Endothelial cell of umbilical vein (primary cell): Measurements from ENCODE around the gene SSBP3. TPM values are rescaled to one million over a fixed set of nuclear protein-coding genes. Genes with fewer than 3 reads are reported as not detected.

ENCODE experiments used
- BruUV-seq: library from RNA; stranded (reverse); fragments of 400-500 nt; replicated peaks from 2 replicates; lab custom pipeline; 2021; lab: Mats Ljungman, UMichigan
- CTCF ChIA-PET: fragments of 300-600, 350-600 bp; sonication (Branson Sonifier 250); formaldehyde crosslinking; loops from one replicate; lab custom pipeline; 2021; ENCODE audit warnings: antibody characterized with exemption, inconsistent platforms; lab: Charles Lee
- POLR2A ChIA-PET: fragments of 300-600, 350-600 bp; sonication (Branson Sonifier 250); formaldehyde crosslinking; loops from one replicate; lab custom pipeline; 2021; ENCODE audit warnings: antibody characterized with exemption, inconsistent platforms; lab: Charles Lee
- DNase-seq: peaks from one replicate; pipeline ENCODE4 v3.0.0-alpha.2; 2011; ENCODE audit warnings: low read depth, low spot score
- FAIRE-seq: peaks from 2 replicates; lab custom pipeline; 2011; peaks lifted over from hg19 to GRCh38; lab: Jason Lieb, UNC
- H2AFZ ChIP-seq: 2 replicates; pipeline ENCODE4 v1.6.0; 2012; ENCODE audit warnings: low read depth, low read length, control low read depth, inconsistent platforms
- H3K27ac ChIP-seq: 2 replicates; pipeline ENCODE4 v1.5.1; 2011; ENCODE audit warnings: low read depth, mild to moderate bottlenecking, control low read depth, low read length, moderate library complexity; ENCODE audit not compliant: insufficient read depth
- H3K27me3 ChIP-seq, 2 experiments: 2 replicates each; pipeline versions ENCODE4 v1.6.0 to v1.6.1; 2011; ENCODE audit warnings: low read length in 2 of 2, mixed read lengths in 1 of 2; ENCODE audit not compliant: control insufficient read depth in 2 of 2, insufficient read depth in 2 of 2
- H3K36me3 ChIP-seq, 2 experiments: 2 replicates in 1 of 2; 3 replicates in 1 of 2; pipeline ENCODE4 v1.5.1; 2011; ENCODE audit warnings: low read length in 2 of 2, mild to moderate bottlenecking in 1 of 2, moderate library complexity in 1 of 2; ENCODE audit not compliant: control insufficient read depth in 2 of 2, insufficient read depth in 2 of 2; ENCODE audit errors: extremely low read depth in 1 of 2
- H3K4me1 ChIP-seq: 3 replicates; pipeline ENCODE4 v1.5.1; 2011; ENCODE audit warnings: mild to moderate bottlenecking, low read length; ENCODE audit not compliant: control insufficient read depth, insufficient read depth; ENCODE audit errors: extremely low read depth
- H3K4me2 ChIP-seq: 2 replicates; pipeline ENCODE4 v1.6.1; 2011; ENCODE audit warnings: low read length, control low read depth, mixed read lengths; ENCODE audit not compliant: insufficient read depth
- H3K4me3 ChIP-seq, 3 experiments: fragments of 200-600 bp in 1 of 3; sonication (generic), shearing (Covaris generic) in 1 of 3; replicated peaks in 1 of 3; 2 replicates each; pipeline ENCODE4 v1.5.1; 2011 to 2016; ENCODE audit warnings: control low read depth in 3 of 3, low read length in 3 of 3, mild to moderate bottlenecking in 2 of 3, inconsistent platforms in 1 of 3, low read depth in 1 of 3, moderate library complexity in 1 of 3; ENCODE audit not compliant: insufficient read depth in 1 of 3
- H3K79me2 ChIP-seq: 2 replicates; pipeline ENCODE4 v1.6.0; 2012; ENCODE audit warnings: low read length, inconsistent platforms; ENCODE audit not compliant: control insufficient read depth, insufficient read depth
- H3K9ac ChIP-seq: replicated peaks from 2 replicates; pipeline ENCODE3; 2011; ENCODE audit warnings: low read length, control low read depth; ENCODE audit not compliant: insufficient read depth; ENCODE audit errors: extremely low read depth
- H3K9me1 ChIP-seq: replicated peaks from 3 replicates; pipeline ENCODE4 v1.6.0; 2011; ENCODE audit warnings: mild to moderate bottlenecking, low read length; ENCODE audit not compliant: control insufficient read depth, insufficient read depth; ENCODE audit errors: extremely low read depth
- H3K9me3 ChIP-seq: replicated peaks from 2 replicates; pipeline ENCODE4 v1.5.1; 2012; ENCODE audit warnings: low read length, inconsistent platforms; ENCODE audit not compliant: control insufficient read depth, insufficient read depth
- H4K20me1 ChIP-seq: replicated peaks from 2 replicates; pipeline ENCODE3; 2011; ENCODE audit warnings: mild to moderate bottlenecking, low read length; ENCODE audit not compliant: control insufficient read depth, insufficient read depth; ENCODE audit errors: extremely low read depth
- CTCF ChIP-seq, 2 donors: IDR thresholded peaks; 1 replicate in 1 of 2; 2 replicates in 1 of 2; pipeline ENCODE4 v1.5.1; 2011; ENCODE audit warnings: low read length in 2 of 2, mild to moderate bottlenecking in 2 of 2, moderate library complexity in 2 of 2, control low read depth in 1 of 2, inconsistent platforms in 1 of 2, low read depth in 1 of 2; ENCODE audit not compliant: insufficient read depth in 1 of 2; ENCODE audit errors: extremely low read depth in 1 of 2
- EZH2 ChIP-seq: IDR thresholded peaks from 2 replicates; pipeline ENCODE4 v1.6.1; 2012; ENCODE audit warnings: borderline replicate concordance, low read depth, mild to moderate bottlenecking, moderate library complexity, low read length, inconsistent platforms; ENCODE audit not compliant: severe bottlenecking
- FOS ChIP-seq: IDR thresholded peaks from 2 replicates; pipeline ENCODE4 v1.6.1; 2011; ENCODE audit warnings: mild to moderate bottlenecking, low read length, moderate library complexity, borderline replicate concordance; ENCODE audit not compliant: insufficient read depth
- GATA2 ChIP-seq: IDR thresholded peaks from 2 replicates; pipeline ENCODE4 v1.7.0; 2011; ENCODE audit warnings: low read depth, mild to moderate bottlenecking, moderate library complexity, mixed read lengths, low read length; ENCODE audit not compliant: insufficient read length, insufficient read depth
- JUN ChIP-seq: IDR thresholded peaks from 2 replicates; pipeline ENCODE4 v1.6.1; 2011; ENCODE audit warnings: borderline replicate concordance, low read depth; ENCODE audit not compliant: insufficient read length, insufficient read depth
- MAX ChIP-seq: IDR thresholded peaks from 2 replicates; pipeline ENCODE4 v1.6.1; 2011; ENCODE audit not compliant: insufficient read depth, insufficient read length
- MYC ChIP-seq: IDR thresholded peaks from one replicate; pipeline ENCODE4 v1.6.1; 2011; ENCODE audit warnings: mild to moderate bottlenecking, low read depth, low read length
- POLR2A ChIP-seq: IDR thresholded peaks from 2 replicates; pipeline ENCODE4 v1.6.1; 2012; ENCODE audit warnings: low read depth, mild to moderate bottlenecking, control low read depth, low read length
- POLR2AphosphoS5 ChIP-seq: IDR thresholded peaks from 2 replicates; pipeline ENCODE4 v1.6.1; 2012; ENCODE audit warnings: low read depth, mild to moderate bottlenecking, control low read depth, low read length, moderate library complexity; ENCODE audit not compliant: insufficient read depth
- dilution Hi-C: fragments of 300-500 bp; cut with MboI; formaldehyde crosslinking; loops from one replicate; pipeline ENCODE4 v1.15.0; 2019; ENCODE audit warnings: low sequenced_read_pairs; ENCODE audit not compliant: extremely low pct_ligation_motif_present
- intact Hi-C: fragments of 100-400 bp; cut with micrococcal nuclease; formaldehyde crosslinking; loops from one replicate; pipeline ENCODE4 v1.10.0; 2022
- polyA plus RNA-seq, 4 experiments: library from polyadenylated mRNA; depleted of rRNA in 3 of 4; stranded (reverse) in 3 of 4; unstranded in 1 of 4; fragments of >200 nt; gene quantifications; 2 replicates each; pipeline versions ENCODE4 v1.2.1 to v1.2.3, GENCODE V29; 2011 to 2012; ENCODE audit warnings: missing spikeins in 1 of 4
- total RNA-seq: library from RNA; stranded (reverse); gene quantifications from 2 replicates; pipeline ENCODE4 v1.2.3, GENCODE V29; 2021

The SSBP3 gene
- total and polyA plus RNA-seq, 2 donors (not counting 3 experiments of a cell fraction or from before 2014, with no cell fraction given), result 44.9 to 59.4 TPM

- FAIRE-seq (no peak), DNase-seq (no peak)
- intact Hi-C loops (loop anchor here (10.0 kb wide), 1 partner anchor 426 kb away; the partner anchor contains the start of gene PARS2), dilution Hi-C loops (no loop called here)
- Histone ChIP-seq H3K36me3 (peaks cover 0 to 2% of the 10 kb centered on the region in 2 experiments), H3K27ac (no peak overlapping the region), H3K4me2 (no peak overlapping the region), H3K9me3 (no peaks in the 10 kb centered on the region), H4K20me1 (no peaks in the 10 kb centered on the region), H3K4me3 (no peak overlapping the region), H2AFZ (no peak overlapping the region), H3K4me1 (peaks cover 31% of the 10 kb centered on the region), H3K79me2 (peaks cover 41% of the 10 kb centered on the region), H3K9ac (no peak overlapping the region), H3K9me1 (no peaks in the 10 kb centered on the region), H3K27me3 (no peaks in the 10 kb centered on the region)
- POLR2A ChIA-PET, result no interaction called here
- BruUV-seq, result no TSS peak
- TF ChIP-seq EZH2 (no peak), MAX (no peak), POLR2AphosphoS5 (no peak)
- CTCF ChIA-PET, result no interaction called here
Observed at GRCh38 chr1:54339126-54339525, 67.1 kb downstream of the SSBP3 start.

- no peak overlapping the region for H3K4me3 ChIP-seq
- H3K27ac ChIP-seq, result no peak overlapping the region
- no peak overlapping the region for H3K9ac ChIP-seq
- intact Hi-C loops (loop anchor here (10.0 kb wide), 1 partner anchor 426 kb away; the partner anchor contains the start of gene PARS2), dilution Hi-C loops (no loop called here)
- H3K9me1 ChIP-seq, result no peaks in the 10 kb centered on the region
- H3K9me3 ChIP-seq, result no peaks in the 10 kb centered on the region
- ChIA-PET POLR2A (no interaction called here), CTCF (interaction anchor here (0.7 to 1.2 kb wide), 2 partner anchors 12 to 104 kb away, joined by 3 read pairs; no protein-coding TSS in a partner anchor)
- peaks cover 40% of the 10 kb centered on the region for H3K79me2 ChIP-seq
- H2AFZ ChIP-seq, result no peak overlapping the region
- no peaks in the 10 kb centered on the region for H3K27me3 ChIP-seq
- no peaks in the 10 kb centered on the region for H3K36me3 ChIP-seq
- BruUV-seq, result no TSS peak
- H3K4me1 ChIP-seq, result peaks cover 31% of the 10 kb centered on the region
- no peak overlapping the region for H3K4me2 ChIP-seq
- no peaks in the 10 kb centered on the region for H4K20me1 ChIP-seq
- TF ChIP-seq MYC, result no peak
- TF ChIP-seq JUN, result no peak
- TF ChIP-seq POLR2A, result no peak
- TF ChIP-seq MAX, result no peak
- TF ChIP-seq POLR2AphosphoS5, result no peak
- no peak for TF ChIP-seq EZH2
- no peak for TF ChIP-seq CTCF (IDR thresholded peaks at IDR 0.05; ENCODE audit: extremely low read depth in 1 of 2, insufficient read depth in 1 of 2, low read depth in 1 of 2, low read length in 2 of 2)
- TF ChIP-seq FOS, result no peak
- no peak for TF ChIP-seq GATA2
- DNase-seq, result no peak
- no peak for FAIRE-seq
Observed at GRCh38 chr1:54338464-54338863, 67.7 kb downstream of the SSBP3 start.
